SW 1271 (cell line): ENCODE data around the gene CYP2S1.

Source experiments
- DNase-seq, 2 experiments: peaks; one replicate each; lab custom pipeline; 2025; lab: John Stamatoyannopoulos, UW

Gene CYP2S1

DNA sequence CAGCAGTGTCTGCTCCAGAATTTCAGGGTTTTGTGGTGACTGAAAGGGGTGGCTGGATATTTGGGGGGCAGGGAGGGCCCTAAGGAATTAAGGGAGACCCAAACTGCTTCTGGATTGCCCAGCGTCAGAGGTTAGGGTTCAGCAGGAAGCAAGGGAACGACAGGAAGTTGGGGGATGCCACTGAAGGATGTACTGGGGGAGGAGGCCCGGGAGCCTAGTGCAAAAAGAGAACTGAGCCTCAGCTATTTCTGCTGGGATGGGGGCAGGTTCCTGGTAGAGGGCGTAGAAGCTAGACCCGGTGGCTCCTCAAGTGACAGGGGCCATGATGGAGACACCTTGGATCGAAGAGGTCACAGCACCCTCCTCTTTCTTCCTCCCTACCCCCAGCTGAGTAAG, 1.1 kb downstream of the CYP2S1 start:
- DNase-seq: no peak

DNA sequence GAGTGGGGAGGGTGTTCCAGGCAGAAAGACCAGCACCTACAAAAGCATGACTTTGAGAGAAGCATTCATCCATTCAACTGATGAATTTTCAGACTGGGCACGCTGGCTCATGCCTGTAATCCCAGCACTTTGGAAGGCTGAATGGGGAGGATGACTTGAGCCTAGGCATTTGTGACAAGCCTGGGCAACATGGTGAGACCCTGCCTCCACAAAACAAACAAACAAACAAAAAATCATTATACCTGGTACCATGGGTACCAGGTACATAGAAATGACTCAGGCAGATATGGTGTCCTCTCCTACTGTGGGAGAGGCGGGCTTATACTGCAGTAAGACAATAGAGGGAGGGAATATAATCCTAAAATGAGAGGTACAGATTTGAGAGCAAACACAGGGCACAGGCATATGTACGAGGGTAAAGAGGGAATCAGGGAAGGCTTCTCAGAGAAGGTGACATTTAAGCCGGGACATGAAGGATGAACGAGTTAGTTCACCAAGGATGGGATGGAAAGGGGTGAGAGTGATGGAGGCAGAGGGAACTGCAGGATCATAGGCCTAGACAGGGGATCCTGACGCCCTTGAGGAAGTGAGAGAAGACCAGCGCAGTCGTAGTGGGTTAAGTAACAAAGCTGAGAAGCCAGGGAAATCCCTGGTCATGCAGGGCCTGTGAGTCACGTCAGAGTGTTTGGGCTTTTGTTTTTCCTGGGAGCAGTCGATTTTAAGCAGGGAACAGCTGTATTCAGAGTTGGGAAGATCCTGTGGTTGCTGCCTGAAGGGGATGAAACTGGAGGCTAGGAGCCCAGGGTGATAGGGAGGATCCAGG, 2.9 kb downstream of the CYP2S1 start:
- DNase-seq: no peak

DNA sequence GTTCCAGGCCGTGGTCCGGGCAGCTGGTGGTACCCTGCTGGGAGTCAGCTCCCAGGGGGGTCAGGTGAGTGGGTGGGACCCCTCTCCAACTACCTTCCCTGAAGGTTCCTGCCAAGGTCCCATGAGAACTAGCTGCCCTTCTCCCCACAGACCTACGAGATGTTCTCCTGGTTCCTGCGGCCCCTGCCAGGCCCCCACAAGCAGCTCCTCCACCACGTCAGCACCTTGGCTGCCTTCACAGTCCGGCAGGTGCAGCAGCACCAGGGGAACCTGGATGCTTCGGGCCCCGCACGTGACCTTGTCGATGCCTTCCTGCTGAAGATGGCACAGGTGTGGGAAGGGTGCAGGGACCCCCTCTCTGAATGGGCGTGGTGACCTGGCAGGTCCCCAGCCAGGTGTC, 5.5 kb downstream of the CYP2S1 start:
- DNase-seq: no peak

DNA sequence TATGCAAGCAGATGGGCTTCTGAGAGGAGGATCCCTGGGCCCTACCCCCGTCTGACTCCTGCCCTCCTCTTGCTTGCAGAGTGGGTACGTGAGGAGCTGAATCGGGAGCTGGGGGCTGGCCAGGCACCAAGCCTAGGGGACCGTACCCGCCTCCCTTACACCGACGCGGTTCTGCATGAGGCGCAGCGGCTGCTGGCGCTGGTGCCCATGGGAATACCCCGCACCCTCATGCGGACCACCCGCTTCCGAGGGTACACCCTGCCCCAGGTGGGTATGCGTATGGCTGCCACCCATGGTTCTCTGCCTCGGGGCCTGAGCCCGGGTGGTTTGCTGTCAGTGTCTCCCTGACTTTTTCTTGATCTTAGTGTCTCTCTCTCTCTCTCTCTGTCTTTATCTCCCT, 10.4 kb downstream of the CYP2S1 start:
- no peak for DNase-seq

DNA sequence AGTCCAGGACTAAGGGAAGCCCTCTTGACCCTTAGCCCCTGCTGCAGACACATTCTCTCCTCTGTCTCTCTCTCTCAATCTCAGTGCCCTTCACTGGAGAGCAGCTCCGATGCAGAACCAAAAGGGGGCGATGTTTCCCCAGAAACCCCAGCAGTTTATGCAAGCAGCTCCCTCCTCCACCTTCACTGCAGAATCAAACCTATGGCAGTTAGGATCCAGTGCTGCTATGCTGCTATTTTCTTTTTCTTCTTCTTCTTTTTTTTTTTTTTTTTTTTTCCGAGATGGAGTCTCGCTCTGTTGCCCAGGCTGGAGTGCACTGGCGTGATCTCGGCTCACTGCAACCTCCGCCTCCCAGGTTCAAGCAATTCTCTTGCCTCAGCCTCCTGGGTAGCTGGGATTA, 11.3 kb downstream of the CYP2S1 start:
- peak; percentile 23 to 70 for DNase-seq

DNA sequence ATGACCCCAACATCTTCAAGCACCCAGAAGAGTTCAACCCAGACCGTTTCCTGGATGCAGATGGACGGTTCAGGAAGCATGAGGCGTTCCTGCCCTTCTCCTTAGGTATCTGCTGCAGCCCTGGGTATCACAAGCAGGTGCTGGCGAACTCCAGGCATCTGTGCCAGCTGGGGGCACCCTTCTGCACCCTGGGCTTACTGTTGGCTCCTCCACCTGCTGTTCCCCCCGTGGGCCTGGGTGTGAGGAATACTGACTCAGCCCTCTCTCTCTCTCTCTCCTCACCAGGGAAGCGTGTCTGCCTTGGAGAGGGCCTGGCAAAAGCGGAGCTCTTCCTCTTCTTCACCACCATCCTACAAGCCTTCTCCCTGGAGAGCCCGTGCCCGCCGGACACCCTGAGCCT, 13.0 kb downstream of the CYP2S1 start:
- no peak for DNase-seq

DNA sequence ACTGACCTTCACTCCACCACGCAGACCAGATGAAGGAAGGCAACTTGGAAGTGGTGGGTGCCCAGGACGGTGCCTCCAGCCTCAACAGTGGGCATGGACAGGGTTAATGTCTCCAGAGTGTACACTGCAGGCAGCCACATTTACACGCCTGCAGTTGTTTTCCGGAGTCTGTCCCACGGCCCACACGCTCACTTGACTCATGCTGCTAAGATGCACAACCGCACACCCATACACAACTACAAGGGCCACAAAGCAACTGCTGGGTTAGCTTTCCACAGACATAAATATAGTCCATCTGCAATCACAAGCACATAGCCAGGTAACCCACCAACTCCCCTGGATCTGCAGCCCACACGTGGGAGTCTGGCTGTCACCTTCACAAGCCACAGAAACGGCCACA, 13.4 kb downstream of the CYP2S1 start:
- no peak for DNase-seq

DNA sequence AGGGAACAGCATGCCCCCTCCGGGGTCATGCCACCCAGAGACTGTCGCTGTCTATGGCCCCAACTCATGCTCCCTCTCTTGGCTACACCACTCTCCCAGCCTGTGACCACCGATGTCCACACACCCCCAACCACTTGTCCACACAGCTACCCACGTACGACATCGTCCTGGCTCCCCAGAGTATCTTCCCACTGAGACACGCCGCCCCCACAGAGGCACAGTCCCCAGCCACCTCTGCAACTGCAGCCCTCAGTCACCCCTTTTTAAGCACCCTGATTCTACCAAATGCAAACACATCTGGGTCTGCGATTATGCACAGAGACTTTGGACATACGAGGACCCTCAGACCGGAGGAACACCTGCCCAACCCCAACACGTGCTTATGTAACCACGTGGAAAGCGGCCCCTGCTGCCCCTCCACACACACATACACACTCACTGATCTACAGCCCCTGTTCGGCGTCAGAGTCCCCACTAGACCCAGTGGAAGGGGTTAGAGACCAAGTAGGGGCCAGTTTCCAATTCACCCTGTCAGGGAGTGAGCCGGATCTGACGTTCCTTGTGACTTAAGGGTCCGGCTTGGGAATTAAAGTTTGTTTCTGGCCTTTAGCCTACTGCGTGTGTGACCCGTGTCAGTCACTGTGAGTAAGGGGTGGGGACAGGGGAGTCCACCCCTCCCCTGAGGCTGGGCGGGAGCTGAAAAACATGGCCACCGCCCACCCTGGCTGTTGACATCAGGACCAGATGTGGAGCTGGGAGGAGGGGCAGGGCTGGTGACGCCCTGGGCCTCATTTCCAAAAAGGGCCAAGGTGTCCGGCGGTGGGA, 14.1 kb downstream of the CYP2S1 start:
- no peak for DNase-seq

DNA sequence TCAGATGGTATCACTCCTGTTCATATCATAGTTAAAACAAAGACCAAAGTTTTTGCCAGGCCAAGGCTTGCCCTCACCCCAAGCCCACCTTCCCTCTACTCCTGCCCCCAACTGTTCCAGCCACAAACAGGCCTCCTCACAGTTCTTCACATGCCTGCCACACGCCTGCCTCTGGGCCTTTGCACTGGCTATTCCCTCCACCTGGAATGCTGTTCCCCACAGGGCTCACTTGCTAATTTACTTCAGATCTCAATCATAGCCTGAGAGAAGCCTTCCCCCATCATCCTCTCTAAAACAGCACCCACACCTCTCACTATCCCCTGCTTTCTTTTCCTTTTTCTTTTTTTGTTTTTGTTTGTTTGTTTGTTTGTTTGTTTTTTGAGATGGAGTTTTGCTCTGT, 21.1 kb downstream of the CYP2S1 start:
- no peak for DNase-seq

DNA sequence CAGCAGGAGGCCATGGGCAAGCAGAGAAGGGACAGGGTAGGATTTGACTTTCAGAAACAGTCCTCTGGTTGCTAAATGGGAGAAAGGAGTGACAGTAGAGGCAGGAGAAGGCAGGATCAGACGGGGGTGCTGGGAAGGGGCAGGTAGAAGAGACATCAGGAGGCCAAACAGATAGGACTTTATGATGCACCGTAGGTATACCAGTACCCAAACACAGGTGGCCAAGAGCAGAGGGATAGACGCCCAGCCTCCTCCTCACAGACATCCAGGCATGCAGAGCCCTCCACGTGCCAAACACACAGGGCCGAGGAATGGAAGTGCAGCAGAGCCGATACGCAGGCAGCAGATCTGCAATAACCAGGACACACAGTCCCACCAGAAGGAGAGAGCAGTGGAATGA, 24.7 kb downstream of the CYP2S1 start:
- DNase-seq: no peak

DNA sequence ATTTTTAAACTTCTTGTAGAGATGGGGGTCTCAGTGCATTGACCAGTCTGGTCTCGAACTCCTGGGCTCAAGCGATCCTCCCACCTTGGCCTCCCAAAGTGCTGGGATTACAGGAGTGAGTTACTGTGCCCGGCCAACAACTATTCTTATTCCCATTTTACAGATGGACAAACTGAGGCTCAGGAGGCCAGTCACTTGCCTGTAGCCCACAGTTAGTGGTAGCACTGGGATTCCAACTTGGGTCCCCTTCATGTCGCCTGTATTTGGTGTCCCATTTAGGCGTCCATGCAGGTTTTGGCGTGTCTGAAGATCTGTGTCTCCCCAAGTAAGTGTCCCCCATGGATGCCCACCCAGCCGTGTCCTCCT, 25.2 kb downstream of the CYP2S1 start:
- DNase-seq: no peak

DNA sequence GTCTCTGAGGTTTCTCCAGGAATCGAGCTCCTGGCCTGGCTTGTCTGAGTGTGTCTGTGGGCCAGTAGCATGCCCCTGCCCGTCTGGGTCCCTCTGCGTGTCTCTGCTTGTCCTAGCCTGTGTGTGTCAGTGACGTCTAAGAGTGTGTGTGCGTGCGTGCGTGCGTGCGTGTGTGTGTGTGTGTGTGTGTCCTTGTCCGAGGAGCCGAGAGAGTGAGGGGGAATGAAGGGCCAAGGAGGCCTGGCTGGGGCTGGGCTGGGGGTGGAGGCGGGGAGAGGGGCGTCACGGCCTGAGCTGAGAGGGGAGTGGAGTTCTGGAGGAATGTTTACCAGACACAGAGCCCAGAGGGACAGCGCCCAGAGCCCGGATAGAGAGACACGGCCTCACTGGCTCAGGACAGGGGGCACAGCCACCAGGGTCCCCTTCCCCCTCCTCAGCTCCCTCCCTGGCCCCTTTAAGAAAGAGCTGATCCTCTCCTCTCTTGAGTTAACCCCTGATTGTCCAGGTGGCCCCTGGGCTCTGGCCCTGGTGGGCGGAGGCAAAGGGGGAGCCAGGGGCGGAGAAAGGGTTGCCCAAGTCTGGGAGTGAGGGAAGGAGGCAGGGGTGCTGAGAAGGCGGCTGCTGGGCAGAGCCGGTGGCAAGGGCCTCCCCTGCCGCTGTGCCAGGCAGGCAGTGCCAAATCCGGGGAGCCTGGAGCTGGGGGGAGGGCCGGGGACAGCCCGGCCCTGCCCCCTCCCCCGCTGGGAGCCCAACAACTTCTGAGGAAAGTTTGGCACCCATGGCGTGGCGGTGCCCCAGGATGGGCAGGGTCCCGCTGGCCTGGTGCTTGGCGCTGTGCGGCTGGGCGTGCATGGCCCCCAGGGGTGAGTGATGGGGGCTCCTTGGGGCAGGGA, 25.8 kb downstream of the CYP2S1 start, which contains the start of gene AXL:
Gene AXL (plus strand): TSS at position 609 of the 893 bp plus-strand sequence. CDS start 170 bp downstream, at position 779.
- DNase-seq: peak; percentile 50 to 62

DNA sequence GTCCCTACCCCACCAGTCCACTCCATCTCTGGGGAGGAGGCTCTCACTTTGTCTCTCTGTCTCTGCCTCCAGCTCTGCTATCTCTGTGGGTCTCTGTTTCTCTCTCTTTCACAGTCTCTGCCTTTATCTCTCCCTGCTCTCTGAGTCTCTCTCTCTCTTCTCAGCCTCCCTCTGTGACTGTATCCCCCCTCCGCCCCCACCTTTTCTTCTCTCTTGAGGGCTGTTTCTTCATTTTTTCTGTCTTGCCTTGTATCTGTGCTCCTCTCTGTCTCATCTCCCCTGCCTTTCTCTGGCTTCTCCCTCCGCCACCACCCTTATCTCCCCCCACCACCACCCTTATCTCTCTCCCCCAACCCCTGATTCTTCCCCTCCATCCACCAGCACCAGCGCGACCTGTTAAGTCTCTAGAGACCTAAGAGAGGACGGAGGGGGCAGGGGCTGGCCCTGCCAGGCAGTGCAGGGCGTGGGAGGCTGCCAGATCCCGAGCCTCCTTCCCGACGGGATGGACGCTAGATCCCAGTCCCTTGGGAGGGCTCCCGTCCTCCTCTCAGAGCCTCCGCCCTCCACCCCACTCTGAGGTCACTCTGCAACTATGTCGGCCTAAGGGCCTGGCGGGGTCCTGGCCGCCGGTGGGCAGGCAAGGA, 27.0 kb downstream of the CYP2S1 start:
- no peak for DNase-seq

DNA sequence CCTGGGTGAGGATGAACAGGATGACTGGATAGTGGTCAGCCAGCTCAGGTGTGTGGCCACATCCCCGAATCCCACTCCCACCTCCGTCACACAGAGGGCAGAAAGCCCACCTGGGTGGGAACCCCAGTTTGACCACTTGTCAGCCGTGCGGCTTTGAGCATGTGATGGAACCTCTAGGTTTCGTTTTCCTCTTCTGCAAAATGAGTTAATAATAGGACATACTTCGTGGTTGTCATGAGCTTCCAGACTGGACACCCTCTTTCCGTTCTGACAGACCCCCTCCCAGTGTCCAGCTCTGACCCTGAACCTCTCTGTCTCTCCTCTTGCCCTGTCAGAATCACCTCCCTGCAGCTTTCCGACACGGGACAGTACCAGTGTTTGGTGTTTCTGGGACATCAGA, 27.8 kb downstream of the CYP2S1 start:
- DNase-seq: no peak

DNA sequence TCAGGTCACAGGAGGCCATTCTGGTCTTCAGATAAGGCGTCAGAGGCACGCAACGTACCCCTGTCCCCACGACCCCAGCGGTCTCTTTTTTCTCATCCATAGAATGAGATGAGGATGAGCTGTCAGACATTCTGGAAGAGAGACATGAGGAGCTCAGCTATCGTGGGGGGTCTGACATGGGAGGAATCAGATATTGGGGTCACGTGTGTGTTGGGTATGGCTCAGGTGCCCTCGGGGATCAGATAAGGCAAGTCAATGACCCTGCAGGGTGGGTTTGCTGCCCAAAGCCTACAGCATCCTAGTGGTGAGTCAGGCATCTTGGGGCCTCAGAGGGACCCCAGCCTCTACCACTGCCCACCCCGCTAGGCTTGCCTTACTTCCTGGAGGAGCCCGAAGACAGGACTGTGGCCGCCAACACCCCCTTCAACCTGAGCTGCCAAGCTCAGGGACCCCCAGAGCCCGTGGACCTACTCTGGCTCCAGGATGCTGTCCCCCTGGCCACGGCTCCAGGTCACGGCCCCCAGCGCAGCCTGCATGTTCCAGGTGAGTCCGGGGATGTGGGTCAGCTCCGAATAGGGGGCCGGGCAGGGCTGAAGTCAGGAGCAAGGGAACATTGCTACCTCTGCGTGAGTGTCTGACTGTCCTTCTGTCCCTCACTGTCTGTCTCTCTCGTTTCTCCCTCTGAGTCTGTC, 28.6 kb downstream of the CYP2S1 start:
- DNase-seq: no peak

DNA sequence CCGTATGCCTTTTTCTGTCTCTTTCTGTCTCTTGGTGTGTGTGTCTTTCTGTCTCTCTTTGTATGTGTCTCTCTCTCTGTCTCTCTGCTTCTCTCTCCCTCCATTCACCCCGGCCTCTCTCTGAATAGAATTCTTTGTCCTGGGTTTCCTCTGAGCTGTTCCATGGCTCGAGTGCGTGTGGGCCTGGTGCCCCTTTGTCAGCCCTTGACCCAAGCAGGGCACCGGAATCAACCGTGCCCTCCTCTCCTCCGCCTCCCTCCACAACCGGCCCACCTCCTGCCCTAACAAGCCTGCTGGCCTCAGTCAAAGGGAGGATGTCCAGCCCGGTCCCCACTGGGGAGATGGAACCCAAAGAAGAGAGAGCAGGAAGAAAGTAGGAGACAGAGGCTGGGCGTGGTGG, 29.2 kb downstream of the CYP2S1 start:
- DNase-seq: no peak

DNA sequence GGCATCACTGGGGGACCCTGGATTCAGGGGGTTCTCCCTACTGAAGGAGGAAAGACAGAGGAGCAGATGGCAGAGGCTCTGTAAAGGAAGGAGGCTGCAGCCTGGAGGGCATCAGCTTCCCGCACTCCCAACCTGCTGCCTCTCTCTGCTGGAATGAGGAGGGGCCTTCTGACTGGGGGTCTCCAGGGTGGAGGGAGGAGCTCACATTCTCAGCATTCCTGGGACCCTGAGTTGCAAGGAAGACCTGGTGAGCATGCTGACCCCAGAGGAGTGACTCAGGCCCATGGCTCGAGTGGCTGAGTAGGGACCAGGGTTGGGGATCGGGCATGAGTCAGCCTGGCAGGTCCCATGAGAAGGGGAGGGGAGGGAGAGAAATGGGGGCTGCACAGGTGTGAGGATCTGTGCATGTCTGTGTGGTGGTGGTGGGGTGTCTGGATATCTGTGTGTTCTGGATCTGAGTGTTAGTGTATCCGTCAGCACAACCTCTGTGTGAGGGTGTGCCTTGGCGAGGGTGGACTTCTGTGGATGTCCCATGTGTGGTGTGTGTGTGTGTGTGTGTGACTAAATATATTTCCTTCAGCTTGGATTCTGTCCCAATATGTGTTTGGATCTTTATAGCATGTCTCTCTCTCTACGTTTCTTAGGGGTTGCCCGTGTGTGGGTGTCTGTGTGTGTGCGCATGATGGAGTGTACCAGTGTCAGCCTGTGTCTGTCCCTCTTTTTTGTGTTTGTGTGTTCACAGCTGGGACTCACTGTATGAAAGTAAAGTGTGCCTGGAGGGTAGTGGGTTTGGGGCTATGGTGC, 30.6 kb downstream of the CYP2S1 start:
- DNase-seq: peak; percentile 77 to 85

DNA sequence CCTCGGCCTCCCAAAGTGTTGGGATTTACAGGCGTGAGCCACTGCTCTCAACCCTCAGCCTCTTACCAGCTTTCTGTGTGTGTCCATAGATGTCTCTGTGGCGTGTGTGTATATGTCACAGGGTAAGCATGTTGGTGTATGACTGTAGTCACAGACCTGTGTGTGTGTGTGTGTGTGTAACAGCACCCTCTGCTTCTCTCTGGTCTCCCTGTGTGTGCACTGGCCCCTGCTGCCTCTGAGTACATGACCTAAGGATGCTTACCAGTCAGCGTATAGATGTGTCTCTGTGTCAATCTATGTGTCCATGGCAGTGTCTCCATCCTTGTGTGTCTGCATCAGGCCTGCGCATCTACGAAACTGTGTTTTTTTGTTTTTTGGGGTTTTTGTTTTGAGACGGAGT, 31.6 kb downstream of the CYP2S1 start:
- DNase-seq: no peak

DNA sequence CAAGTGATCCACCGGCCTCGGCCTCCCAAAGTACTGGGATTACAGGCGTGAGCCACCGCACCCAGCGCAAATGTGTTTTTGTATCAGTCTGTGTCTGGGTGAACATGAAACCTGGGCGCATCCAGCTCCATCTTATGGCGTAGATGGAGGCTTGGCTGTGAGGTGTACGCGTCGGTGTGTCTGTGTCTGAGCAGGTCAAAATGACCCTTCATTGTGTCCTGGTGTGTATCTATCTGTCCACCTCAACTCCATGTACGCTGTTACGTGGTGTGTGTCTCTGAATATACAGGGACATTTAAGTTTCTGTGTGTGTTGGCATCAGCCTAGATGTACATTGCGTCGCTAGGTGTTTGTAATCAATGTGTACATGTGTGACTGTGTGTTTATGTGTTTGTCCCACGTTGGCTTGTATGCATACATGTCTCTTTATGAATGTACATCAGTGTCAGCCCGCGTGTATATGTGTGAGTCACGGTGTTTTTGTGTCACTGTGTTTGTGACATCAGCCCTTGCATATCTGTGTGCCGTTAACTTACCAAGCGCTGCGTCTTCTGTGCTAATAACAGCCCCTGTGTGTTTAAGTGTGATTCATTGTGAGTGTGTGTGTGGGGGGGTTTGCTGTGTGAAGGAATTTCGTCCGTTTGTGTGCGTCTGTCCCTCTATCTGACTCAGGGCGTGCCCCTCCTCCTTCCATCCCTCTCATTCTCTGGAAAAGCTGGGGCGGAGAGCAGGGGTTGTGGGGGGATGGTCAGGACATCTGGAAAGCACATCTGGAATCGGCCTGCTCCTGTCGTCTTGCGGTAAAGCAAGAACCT, 32.4 kb downstream of the CYP2S1 start:
- peak; percentile 89 to 97 for DNase-seq
